HG02870 (cell line): ENCODE data around the gene VAT1L.

Experiments
- ATAC-seq: cut with Tn5 transposase; IDR thresholded peaks from one replicate; pipeline ENCODE4 v1.9.1; 2021; ENCODE audit warnings: mild to moderate bottlenecking, moderate library complexity; ENCODE audit not compliant: unreplicated experiment

VAT1L gene

GRCh38 chr16:77905374-77905920, 117.1 kb downstream of the VAT1L start:
- no peak for ATAC-seq

GRCh38 chr16:77910021-77910420, 121.7 kb downstream of the VAT1L start:
- no peak for ATAC-seq

- ATAC-seq, result no peak
Measured at GRCh38 chr16:77912617-77913016, 124.3 kb downstream of the VAT1L start.

- ATAC-seq, result no peak
Measured at GRCh38 chr16:77913738-77914253, 125.4 kb downstream of the VAT1L start.

- no peak for ATAC-seq
Measured at GRCh38 chr16:77916111-77916510, 127.7 kb downstream of the VAT1L start.

GRCh38 chr16:77917971-77918370, 129.6 kb downstream of the VAT1L start:
- ATAC-seq, result no peak

- ATAC-seq, result no peak
Measured at GRCh38 chr16:77918809-77919707, 130.7 kb downstream of the VAT1L start.

GRCh38 chr16:77919761-77920415, 131.5 kb downstream of the VAT1L start:
- no peak for ATAC-seq

GRCh38 chr16:77920984-77921383, 132.6 kb downstream of the VAT1L start:
- no peak for ATAC-seq

GRCh38 chr16:77922228-77922754, 133.9 kb downstream of the VAT1L start:
- no peak for ATAC-seq

GRCh38 chr16:77925531-77925930, 137.2 kb downstream of the VAT1L start:
- ATAC-seq, result no peak

- no peak for ATAC-seq
Measured at GRCh38 chr16:77928096-77928495, 139.7 kb downstream of the VAT1L start.

GRCh38 chr16:77929004-77929403, 140.6 kb downstream of the VAT1L start:
- ATAC-seq, result no peak

- ATAC-seq, result no peak
Measured at GRCh38 chr16:77931058-77931457, 142.7 kb downstream of the VAT1L start.

- ATAC-seq, result no peak
Measured at GRCh38 chr16:77937473-77938149, 149.2 kb downstream of the VAT1L start.

- no peak for ATAC-seq
Measured at GRCh38 chr16:77938913-77939312, 150.5 kb downstream of the VAT1L start.

GRCh38 chr16:77939968-77940367, 151.6 kb downstream of the VAT1L start:
- no peak for ATAC-seq

GRCh38 chr16:77943801-77944200, 155.4 kb downstream of the VAT1L start:
- no peak for ATAC-seq

GRCh38 chr16:77944631-77945030, 156.3 kb downstream of the VAT1L start:
- no peak for ATAC-seq

- ATAC-seq, result no peak
Measured at GRCh38 chr16:77945126-77945525, 156.8 kb downstream of the VAT1L start.

- no peak for ATAC-seq
Measured at GRCh38 chr16:77946823-77947222, 158.5 kb downstream of the VAT1L start.
